HG03558 (cell line): ENCODE measurements around the gene ULBP1.
"Not testable (repeated sequence)": the region's sequence is repeated elsewhere in the genome, so short reads cannot be mapped to it uniquely, and the experiment has no call there.

Experiments used
- ATAC-seq: cut with Tn5 transposase; IDR thresholded peaks from one replicate; pipeline ENCODE4 v1.9.1; 2021; ENCODE audit warnings: moderate number of reproducible peaks; ENCODE audit not compliant: unreplicated experiment; ENCODE audit errors: extremely low read depth

The ULBP1 gene

GRCh38 chr6:149931501-149931900 lies 32.2 kb upstream of the ULBP1 start:
- ATAC-seq = no peak

GRCh38 chr6:149933036-149933435 lies 30.7 kb upstream of the ULBP1 start:
- no peak for ATAC-seq

DNA sequence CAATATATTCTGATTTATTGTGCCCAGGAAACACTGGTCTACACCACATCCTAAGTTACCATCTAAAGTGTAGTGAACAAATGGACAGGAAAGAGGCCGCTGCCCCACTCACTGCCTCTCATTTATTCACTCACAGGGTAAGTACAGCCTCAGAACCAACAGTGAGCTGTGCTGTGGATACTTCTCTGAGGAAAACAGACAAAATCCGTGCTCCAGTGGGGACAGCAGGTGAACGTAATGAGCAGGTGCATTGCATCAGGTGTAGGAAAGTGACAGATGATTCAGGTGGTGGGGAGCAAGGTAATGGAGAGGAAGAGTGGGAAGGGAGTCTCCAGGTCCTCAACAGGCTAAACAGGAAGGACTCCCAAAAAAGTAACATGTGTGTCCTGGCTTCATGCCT lies 30.3 kb upstream of the ULBP1 start:
- no peak for ATAC-seq

DNA sequence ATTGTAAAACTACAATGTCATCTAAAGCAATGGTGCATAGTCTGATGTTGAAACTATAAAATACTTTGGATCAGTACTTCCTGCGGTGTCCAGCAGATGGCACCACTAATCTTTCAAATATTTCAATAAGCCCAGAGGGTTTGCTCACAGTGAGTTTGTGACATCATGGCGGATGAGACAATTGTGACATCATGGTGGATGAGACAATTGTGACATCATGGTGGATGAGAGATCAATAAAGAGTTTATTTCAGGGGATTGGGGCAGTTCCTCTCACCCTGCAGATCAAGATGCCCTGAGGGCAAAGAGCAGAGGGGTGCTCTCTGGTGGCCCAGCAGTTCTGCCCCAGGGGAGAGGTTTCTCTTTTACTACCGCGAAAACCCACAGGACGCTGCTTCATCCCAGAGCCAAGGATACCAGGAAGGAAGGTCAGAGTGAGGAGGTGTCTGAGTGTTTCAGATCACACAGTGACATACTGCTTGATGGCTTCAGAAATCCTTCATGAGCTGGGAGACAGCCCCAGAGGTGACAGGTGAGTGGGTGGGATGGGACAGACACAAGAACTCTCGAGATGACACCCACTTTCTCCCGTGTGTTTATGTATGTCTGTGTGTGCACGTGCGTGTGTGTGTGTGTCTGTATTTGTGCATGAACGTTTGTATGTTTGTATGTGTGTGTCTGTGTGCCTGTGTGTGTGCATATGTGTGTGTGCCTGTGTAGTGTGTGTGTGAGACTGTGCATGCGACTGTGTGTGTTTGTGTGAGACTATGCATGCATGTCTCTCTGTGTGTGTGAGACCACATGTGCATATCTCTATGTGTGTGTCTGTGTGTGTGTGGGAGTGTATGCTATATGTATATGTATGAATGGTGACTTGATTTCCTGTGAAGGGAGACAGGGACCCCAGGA lies 29.2 kb upstream of the ULBP1 start:
- no peak for ATAC-seq

- ATAC-seq = no peak
These were observed 28.5 kb upstream of the ULBP1 start for GRCh38 chr6:149935246-149935645.

GRCh38 chr6:149935668-149936067 lies 28.1 kb upstream of the ULBP1 start:
- ATAC-seq = no peak

DNA sequence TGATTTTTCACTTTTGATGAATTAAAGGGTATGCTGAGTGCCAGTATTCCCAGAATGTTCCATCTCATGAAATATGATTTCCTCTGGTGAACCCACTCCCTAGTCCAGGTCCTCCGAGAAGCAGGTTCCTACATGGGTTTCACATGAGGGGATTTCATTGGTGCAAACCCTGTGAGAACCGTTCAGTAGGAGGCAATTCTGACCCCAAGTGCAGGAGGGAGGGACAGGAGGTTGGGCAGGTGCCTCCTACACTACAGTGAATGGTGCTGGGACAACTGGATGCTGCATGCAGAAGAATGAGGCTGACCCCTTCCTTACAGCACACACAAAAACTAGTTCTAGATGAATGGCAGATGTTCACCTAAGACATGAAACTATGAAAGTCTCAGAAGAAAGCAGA lies 27.0 kb upstream of the ULBP1 start:
- ATAC-seq = no peak

DNA sequence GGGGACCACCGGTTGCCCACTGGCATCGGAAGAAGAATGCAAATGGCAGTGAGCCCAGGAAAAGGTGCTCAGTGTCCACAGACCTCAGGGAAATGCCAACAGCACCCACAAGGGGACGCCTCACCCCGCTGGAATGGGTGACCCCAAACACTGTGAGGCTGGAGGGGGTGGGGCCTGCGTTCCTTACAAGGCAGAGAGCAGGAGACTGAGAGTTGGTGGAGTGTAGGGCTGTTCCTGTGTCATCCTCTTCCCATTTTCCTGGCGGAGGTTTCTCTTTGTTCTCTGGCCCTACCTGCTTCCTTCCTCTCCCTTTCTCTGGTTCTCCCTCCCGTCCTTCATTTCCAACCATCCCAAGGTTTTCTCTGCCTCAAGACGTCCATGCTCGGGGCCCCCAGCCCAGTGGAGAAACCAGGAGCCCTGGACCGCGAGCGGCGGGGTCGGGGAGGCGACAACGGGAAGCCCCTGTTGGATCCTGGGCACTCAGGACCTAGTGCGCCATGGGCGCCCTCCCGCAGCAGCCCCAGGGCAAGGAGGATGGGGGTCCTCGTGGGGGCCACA lies 25.7 kb upstream of the ULBP1 start:
- not testable (repeated sequence) for ATAC-seq

DNA sequence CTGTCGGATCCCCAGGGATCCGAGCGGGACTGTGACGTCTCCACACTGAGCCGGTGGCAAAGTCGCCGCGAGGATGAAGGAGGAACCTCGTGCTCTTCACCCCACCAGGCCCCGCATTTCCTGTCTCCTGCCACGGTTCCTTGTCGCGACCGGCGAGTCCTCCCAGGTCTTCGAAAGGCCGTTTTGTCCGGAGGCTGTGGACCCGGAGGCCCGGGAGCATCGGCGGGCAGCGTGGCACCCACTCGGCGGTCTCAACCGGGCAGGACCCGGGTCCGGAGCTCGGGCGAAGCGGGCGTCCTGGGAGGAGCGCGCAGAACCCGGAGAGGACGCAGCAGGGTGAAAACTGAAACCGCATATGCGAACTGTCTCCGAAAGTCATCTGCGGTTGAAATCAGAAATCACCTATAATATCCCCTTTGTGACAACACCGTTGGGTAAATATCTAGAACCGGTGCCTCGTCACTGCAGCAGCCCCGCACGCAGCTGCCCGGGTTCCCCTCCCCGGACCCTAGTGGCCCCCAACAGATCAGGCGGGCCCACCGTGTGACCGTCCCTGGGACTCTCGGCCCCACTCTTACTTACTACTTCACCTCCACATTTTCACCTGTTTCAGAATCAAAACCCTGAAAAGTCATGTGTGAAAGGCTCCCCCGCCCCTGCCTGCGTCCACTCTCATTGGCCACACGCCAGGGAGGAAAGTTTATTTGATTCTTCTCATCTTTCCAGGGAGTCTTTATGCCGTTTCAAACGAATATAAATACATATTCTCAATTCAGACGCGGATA lies 25.0 kb upstream of the ULBP1 start:
- ATAC-seq = peak; percentile 64

- ATAC-seq = no peak
These were observed 24.4 kb upstream of the ULBP1 start for GRCh38 chr6:149939356-149939648.

DNA sequence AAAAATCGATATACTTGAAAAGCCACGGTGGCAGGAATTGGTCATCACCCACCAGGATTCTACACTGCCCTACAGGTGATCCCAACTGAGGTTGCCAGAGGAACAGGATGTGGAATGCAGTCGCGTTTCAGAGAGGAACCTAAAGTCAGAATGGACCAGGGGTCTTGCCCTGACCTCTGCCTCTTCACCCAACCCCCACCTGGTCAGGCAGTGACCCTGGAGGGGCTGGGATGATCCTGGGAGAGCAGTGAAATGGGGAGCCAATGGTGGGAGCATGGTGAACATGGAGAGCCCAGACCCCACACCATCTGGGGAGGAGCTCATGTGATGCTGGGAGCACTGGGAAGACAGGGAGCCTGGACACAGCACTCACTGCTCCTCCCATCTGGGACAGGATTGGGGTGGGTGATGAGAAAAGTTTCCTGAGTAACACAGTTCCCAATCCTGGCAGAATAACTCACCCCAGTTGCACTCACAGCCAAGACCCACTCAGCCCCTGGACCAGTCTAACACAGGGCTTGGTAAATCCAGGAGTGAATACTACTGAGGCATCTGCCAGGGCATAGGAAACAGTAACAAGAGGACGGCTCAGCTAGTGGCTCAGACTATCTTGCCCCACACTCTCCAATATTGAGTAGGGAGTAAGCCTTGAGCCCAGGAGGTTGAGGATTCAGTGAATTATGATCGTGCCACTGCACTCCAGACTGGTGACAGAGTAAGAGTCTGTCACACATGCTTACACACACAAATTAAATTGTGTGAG lies 23.7 kb upstream of the ULBP1 start:
- no peak for ATAC-seq

DNA sequence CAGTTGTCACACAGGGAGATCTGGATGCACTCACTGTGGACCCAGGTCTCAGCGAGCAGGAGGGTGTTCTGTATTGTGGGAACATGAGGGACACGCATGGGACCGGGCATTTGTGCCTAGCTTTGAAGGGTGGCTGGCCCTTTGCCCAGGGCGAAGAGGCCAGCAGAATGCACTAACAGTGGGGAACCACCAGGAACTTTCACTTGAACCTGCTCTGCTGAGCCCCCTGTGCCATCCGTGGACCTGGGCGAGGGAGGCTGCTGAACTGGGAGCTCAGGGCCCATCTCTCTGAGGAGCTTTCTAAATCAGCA lies 23.1 kb upstream of the ULBP1 start:
- ATAC-seq = no peak

DNA sequence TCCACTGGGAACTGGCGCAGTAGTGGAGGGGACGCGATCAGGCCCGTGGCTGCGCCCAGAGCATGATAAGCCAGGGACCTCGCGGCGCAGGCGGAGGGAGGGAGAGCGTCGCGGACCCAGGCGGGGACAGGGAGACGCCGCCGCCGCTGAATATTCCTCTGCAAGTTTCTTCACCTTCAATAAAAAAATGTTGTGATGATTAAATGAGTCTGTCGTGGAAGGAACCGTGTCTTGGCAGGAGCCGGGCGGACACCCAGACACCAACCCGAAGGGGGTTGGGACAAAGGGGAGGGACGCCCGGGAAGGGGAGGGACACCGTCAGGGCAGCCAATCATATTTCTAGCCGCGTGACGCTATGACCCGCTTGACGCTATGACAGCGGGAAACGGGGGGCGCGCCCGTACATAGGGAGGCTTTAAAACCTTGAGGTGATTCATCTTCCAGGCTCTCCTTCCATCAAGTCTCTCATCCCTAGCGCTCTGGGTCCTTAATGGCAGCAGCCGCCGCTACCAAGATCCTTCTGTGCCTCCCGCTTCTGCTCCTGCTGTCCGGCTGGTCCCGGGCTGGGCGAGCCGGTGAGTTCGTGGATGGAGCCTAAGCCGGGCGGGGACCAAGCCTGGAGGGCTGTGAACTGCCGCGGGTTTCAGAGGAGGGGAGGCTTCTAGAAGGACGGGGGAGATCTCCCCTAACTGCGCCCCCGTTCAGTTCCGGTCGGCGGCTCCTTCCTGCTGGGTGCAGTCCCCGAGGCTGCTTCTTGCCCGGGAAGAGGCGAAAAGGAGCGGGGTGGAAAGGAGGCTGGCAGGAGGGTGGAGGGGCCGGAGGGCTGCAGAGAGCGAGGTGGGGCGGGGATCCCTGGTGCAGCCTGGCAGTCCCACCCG lies 21.9 kb upstream of the ULBP1 start, which contains the start of gene ULBP2:
Gene ULBP2 (plus strand): TSS at position 432 of the 878 bp plus-strand sequence. CDS start 59 bp downstream, at position 491.
- no peak for ATAC-seq

DNA sequence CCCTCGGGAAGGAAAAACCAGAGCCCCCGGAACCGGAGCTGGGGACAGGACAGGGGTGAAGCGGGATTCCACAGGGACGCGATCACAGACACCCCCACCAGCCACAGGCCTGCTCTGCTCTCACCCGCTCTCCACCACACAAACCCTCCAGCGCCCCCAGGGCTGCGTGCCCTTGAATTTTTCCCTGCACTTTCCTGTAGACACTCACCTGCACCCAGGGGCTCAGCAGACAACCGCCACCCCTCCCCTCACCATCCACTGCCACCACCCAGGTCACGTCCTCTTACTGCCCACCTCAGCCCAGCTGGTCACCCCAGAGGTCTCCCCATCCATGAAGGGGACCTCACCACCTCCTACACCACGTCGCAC lies 21.3 kb upstream of the ULBP1 start:
- no peak for ATAC-seq

- ATAC-seq = not testable (repeated sequence)
These were observed 20.4 kb upstream of the ULBP1 start for GRCh38 chr6:149943321-149943720.

DNA sequence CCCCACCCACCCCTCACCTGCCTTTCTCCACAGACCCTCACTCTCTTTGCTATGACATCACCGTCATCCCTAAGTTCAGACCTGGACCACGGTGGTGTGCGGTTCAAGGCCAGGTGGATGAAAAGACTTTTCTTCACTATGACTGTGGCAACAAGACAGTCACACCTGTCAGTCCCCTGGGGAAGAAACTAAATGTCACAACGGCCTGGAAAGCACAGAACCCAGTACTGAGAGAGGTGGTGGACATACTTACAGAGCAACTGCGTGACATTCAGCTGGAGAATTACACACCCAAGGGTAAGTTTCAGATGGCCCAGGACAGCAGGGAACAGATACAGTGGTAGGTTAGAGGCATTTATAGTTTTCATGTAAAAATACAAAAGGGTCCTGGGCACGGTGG lies 18.5 kb upstream of the ULBP1 start:
- ATAC-seq = not testable (repeated sequence)

- ATAC-seq = not testable (repeated sequence)
These were observed 17.1 kb upstream of the ULBP1 start for GRCh38 chr6:149946631-149947030.

DNA sequence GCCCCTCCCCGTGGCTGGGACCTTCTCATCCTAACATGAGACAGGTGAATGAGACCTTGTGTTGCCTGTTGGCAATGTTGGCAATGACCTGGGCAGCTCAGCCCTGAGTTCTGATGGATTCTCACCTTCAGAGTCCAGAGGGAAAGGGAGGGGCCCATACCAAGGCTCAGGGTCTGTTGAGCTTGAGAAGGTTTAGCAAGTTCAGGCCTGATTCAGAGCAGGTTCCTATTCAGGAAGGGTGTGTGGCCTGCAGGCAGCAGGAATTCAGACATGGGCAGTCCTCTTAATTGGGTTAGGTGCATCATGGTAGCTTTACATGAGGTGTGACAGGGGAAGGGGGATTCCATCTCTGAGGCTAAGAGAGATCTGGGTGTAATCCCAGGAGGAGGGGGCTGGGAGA lies 16.2 kb upstream of the ULBP1 start:
- ATAC-seq = not testable (repeated sequence)

DNA sequence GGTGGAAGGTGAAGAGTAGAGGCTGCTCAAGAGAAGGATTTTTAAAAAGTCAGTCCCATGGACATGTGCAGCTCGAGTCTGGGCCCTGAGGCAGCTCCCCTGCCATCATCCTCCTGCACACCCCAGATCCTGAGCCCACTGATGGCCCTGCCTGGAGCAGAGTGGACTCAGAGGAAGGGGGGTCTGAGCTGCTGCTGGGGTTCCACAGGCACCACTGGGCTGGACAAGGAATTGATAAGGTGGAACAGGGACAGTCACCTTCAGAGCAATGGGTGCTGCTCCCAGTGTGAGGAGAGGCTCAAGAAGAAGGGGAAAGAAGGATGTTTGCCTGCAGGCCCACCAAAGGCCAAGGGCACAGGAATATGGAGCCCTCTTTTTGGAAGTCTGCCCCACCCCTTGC lies 15.7 kb upstream of the ULBP1 start:
- no peak for ATAC-seq

GRCh38 chr6:149948616-149949015 lies 15.1 kb upstream of the ULBP1 start:
- ATAC-seq = no peak
